Measurements from ENCODE around the gene PLD2. TPM values are rescaled to one million over a fixed set of nuclear protein-coding genes. Genes with fewer than 3 reads are reported as not detected.
A peak's percentile ranks its signal among the peaks of the same experiment; 100 is the strongest.
"Not testable (repeated sequence)": the region's sequence is repeated elsewhere in the genome, so short reads cannot be mapped to it uniquely, and the experiment has no call there.

The PLD2 gene
- total RNA-seq, 2 donors from 2014 or later: 26.1 to 27.5 TPM

DNA sequence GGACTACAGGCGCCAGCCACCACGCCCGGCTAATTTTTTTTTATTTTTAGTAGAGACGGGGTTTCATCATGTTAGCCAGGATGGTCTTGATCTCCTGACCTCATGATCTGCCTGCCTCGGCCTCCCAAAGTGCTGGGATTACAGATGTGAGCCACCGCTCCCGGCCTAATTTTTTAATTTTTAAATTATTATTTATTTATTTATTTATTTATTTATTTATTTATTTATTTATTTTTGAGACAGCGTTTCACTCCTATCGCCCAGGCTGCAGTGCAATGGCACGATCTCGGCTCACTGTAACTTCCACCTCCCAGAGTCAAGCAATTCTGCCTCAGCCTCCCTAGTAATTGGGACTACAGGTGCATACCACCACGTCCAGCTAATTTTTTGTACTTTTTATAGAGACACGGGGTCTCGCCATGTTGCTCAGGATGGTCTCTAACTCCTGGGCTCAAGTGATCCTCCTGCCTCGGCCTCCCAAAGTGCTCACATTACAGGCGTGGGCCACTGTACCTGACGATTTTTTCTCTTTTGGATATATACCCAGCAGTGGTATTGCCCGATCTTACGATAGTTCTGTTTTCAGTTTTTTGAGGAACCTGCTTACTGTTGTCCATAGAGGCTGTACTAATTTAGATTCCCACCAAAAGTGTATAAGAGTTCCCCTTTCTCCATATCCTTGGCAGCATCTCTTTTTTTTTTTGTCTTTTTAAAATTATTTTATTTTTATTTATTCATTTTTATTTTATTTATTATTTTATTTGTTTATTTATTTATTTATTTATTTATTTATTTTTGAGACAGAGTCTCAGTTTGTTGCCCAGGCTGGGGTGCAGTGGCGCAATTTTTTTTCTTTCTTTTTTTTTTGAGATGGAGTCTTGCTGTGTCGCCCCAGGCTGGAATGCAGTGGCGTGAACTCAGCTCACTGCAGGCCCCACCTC is 62.4 kb downstream of the PLD2 start:
- intact Hi-C loops (cut with DNase I, micrococcal nuclease); DNase-seq; ATAC-seq: not testable (repeated sequence)

DNA sequence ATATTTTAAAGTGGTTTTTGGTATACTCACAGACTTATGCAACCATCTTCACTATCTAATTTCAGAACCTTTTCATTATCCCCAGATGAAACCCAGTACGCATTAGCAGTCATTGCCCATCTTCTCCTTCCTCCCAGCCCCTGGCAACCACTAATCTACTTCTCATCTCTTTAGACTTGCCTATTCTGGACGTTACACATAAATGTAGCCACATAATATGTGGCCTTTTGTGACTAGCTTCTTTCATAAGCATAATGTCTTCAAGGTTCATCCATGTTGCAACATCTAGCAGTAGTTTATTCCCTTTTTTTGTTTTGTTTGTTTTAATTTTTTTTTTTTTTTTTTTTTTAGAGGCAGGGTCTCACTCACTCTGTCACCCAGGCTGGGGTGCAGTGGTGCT is 63.9 kb downstream of the PLD2 start:
- DNase-seq: no peak
- no peak for ATAC-seq
- intact Hi-C loops (cut with DNase I, micrococcal nuclease): no loop called here

DNA sequence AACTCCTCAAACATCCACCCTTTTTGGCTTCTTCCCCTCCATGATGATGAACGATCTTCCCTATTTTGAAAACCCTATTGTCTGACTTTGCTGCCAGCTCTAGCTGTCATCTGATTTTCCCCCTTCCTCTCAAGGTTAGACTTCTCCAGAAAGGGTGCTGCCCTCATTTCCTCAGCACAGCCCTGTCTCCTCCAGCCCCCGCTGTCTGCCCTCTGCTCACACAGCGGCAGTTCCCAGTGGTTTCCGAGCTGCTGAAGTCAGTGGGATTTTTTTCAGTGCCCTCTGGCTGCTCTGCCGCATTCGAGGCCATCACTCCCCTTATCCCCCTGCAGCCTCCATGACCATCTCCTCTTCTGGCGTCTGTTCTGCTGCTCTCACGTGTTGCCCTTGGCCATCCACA is 65.8 kb downstream of the PLD2 start:
- DNase-seq (no peak), ATAC-seq (peak; percentile 20)
- intact Hi-C loops (cut with DNase I, micrococcal nuclease): no loop called here

Other genes starting within 250 kb of the PLD2 start
- gene GGT6, start 246.6 kb upstream of the PLD2 start, total RNA-seq: 100 to 1,000 TPM; 185 to 232 TPM
- under 1 TPM in 1 of 2 donors, not detected in 1; 0.25 TPM for gene SMTNL2, start 222.6 kb upstream of the PLD2 start, total RNA-seq
- gene ALOX15, start 165.5 kb upstream of the PLD2 start, total RNA-seq: under 1 TPM; 0.12 to 0.36 TPM
- gene PELP1, start 103.0 kb upstream of the PLD2 start, total RNA-seq: 10 to 100 TPM; 25.8 to 35.5 TPM
- 10 to 100 TPM; 27.2 to 45.1 TPM for gene ARRB2, start 96.5 kb upstream of the PLD2 start, total RNA-seq
- gene MED11, start 75.7 kb upstream of the PLD2 start, total RNA-seq: 10 to 100 TPM; 21.8 to 26.7 TPM
- 1 to 10 TPM; 1.1 to 1.9 TPM for gene ZMYND15, start 67.3 kb upstream of the PLD2 start, total RNA-seq
- gene CXCL16, start 67.2 kb upstream of the PLD2 start, total RNA-seq: 10 to 100 TPM; 36.2 to 52.3 TPM
- 10 to 100 TPM; 17.3 to 26.9 TPM for gene TM4SF5, start 35.3 kb upstream of the PLD2 start, total RNA-seq
- gene VMO1, start 20.8 kb upstream of the PLD2 start, total RNA-seq: under 1 TPM; 0.73 to 0.79 TPM
- gene GLTPD2, start 18.2 kb upstream of the PLD2 start, total RNA-seq: under 1 TPM; 0.49 to 0.61 TPM
- 10 to 100 TPM; 79.4 to 99.6 TPM for gene PSMB6, start 11.0 kb upstream of the PLD2 start, total RNA-seq
- gene MINK1, start 26.2 kb downstream of the PLD2 start, total RNA-seq: 100 to 1,000 TPM; 193 to 205 TPM
- gene C17orf107, start 92.4 kb downstream of the PLD2 start, total RNA-seq: 1 to 10 TPM; 1.3 to 1.8 TPM
- under 1 TPM; 0.43 to 0.81 TPM for gene CHRNE, start 95.9 kb downstream of the PLD2 start, total RNA-seq
- not detected for gene GP1BA, start 125.1 kb downstream of the PLD2 start, total RNA-seq
- gene SLC25A11, start 132.9 kb downstream of the PLD2 start, total RNA-seq: 10 to 100 TPM; 77.5 to 90.0 TPM
- gene RNF167, start 133.1 kb downstream of the PLD2 start, total RNA-seq: 100 to 1,000 TPM in 1 of 2 donors, 10 to 100 TPM in 1; 96.5 to 105 TPM
- 100 to 1,000 TPM; 720 to 812 TPM for gene PFN1, start 141.4 kb downstream of the PLD2 start, total RNA-seq
- gene ENO3, start 144.0 kb downstream of the PLD2 start, total RNA-seq: 1 to 10 TPM; 7.3 to 8.9 TPM
- gene SPAG7, start 160.7 kb downstream of the PLD2 start, total RNA-seq: 10 to 100 TPM; 49.3 to 68.2 TPM
- gene CAMTA2, start 180.5 kb downstream of the PLD2 start, total RNA-seq: 10 to 100 TPM; 49.1 to 52.2 TPM
- gene INCA1, start 190.4 kb downstream of the PLD2 start, total RNA-seq: 1 to 10 TPM; 1.9 TPM
- 100 to 1,000 TPM; 212 to 226 TPM for gene KIF1C, start 190.8 kb downstream of the PLD2 start, total RNA-seq
- 1 to 10 TPM; 2.4 to 2.5 TPM for gene SLC52A1, start 228.3 kb downstream of the PLD2 start, total RNA-seq

Data from left colon (tissue), 2 donors.